Gastrocnemius medialis (tissue), 4 donors: Measurements from ENCODE around the gene ME3. TPM values are rescaled to one million over a fixed set of nuclear protein-coding genes. Genes with fewer than 3 reads are reported as not detected.
A peak's percentile ranks its signal among the peaks of the same experiment; 100 is the strongest.
"Not testable (repeated sequence)": the region's sequence is repeated elsewhere in the genome, so short reads cannot be mapped to it uniquely, and the experiment has no call there.

Experiments used
- ATAC-seq, 2 donors: fragments of 150-250 bp; one replicate each; pipeline ENCODE4 v1.9.1; 2016
- DNase-seq, 2 donors: peaks; one replicate each; pipeline ENCODE4 v3.0.0-alpha.2; 2019
- H3K27ac ChIP-seq, 4 donors: fragments of 200-600 bp; sonication (generic); 1 replicate in 1 of 4; 2 replicates in 3 of 4; pipeline ENCODE4 v1.5.1; 2016 to 2018; ENCODE audit warnings: mild to moderate bottlenecking in 2 of 4, moderate library complexity in 1 of 4
- H3K27me3 ChIP-seq, 3 donors: fragments of 200-600 bp; sonication (generic) in 2 of 3; 1 replicate in 1 of 3; 2 replicates in 2 of 3; pipeline versions ENCODE4 v1.5.1 to v1.6.0; 2016 to 2019; ENCODE audit warnings: mild to moderate bottlenecking in 1 of 3, moderate library complexity in 1 of 3
- H3K36me3 ChIP-seq, 2 donors: fragments of 200-600 bp; sonication (generic) in 1 of 2; one replicate each; pipeline ENCODE4 v1.5.1; 2017 to 2018
- H3K4me1 ChIP-seq, 2 donors: fragments of 200-600 bp; sonication (generic) in 1 of 2; one replicate each; pipeline ENCODE4 v1.5.1; 2016 to 2017; ENCODE audit warnings: mild to moderate bottlenecking in 2 of 2
- H3K4me3 ChIP-seq, 4 donors: fragments of 200-600 bp; sonication (generic) in 3 of 4; 1 replicate in 1 of 4; 2 replicates in 3 of 4; pipeline ENCODE4 v1.5.1; 2016 to 2019; ENCODE audit warnings: mild to moderate bottlenecking in 2 of 4
- H3K9me3 ChIP-seq, 3 donors: fragments of 200-600 bp; sonication (generic) in 2 of 3; 1 replicate in 1 of 3; 2 replicates in 2 of 3; pipeline ENCODE4 v1.5.1; 2016 to 2019
- CTCF ChIP-seq, 5 experiments: fragments of 450-650 bp in 3 of 5; fragments of 200-600 bp in 2 of 5; sonication (generic) in 2 of 5; IDR thresholded peaks in 4 of 5; conservative IDR thresholded peaks in 1 of 5; 1 replicate in 4 of 5; 2 replicates in 1 of 5; pipeline ENCODE4 v1.5.1; 2016 to 2019; ENCODE audit warnings: antibody characterized with exemption in 5 of 5, mild to moderate bottlenecking in 3 of 5, moderate library complexity in 3 of 5
- POLR2A ChIP-seq, 2 donors: fragments of 450-650 bp; IDR thresholded peaks; one replicate each; pipeline ENCODE4 v1.6.1; 2017; ENCODE audit warnings: antibody characterized with exemption in 2 of 2, mild to moderate bottlenecking in 2 of 2, moderate library complexity in 2 of 2
- in situ Hi-C, 4 donors: fragments of 200-750 bp; cut with MboI; loops; one replicate each; pipeline versions ENCODE4 v1.15.0 to v1.8.0; 2017; ENCODE audit warnings: low sequenced_read_pairs in 4 of 4
- intact Hi-C: fragments of 100-400 bp; cut with DNase I; formaldehyde crosslinking; loops from one replicate; pipeline ENCODE4 v1.15.1; 2023; ENCODE audit warnings: low total_unique reads
- total RNA-seq, 4 donors: library from RNA; depleted of rRNA; stranded (reverse); fragments of >200 nt; gene quantifications; one replicate each; pipeline versions ENCODE4 v1.1.0 to v1.2.3, GENCODE V29; 2016

The ME3 gene
- total RNA-seq, 4 donors from 2014 or later: 4.2 to 17.0 (median 15.7) TPM

GRCh38 chr11:86537541-86538222, 134.7 kb downstream of the ME3 start:
- DNase-seq (no peak), ATAC-seq (no peak)
- in situ Hi-C loops (no loop called here), intact Hi-C loops (no loop called here)
- Histone ChIP-seq H3K27me3 (no peaks in the 10 kb centered on the region), H3K4me3 (no peak overlapping the region), H3K9me3 (no peaks in the 10 kb centered on the region), H3K27ac (no peak overlapping the region), H3K4me1 (no peaks in the 10 kb centered on the region), H3K36me3 (no peaks in the 10 kb centered on the region)
- TF ChIP-seq CTCF (IDR thresholded peaks at IDR 0.05 in 4 of 5, conservative IDR thresholded peaks at IDR 0.05 in 1 of 5): no peak
- TF ChIP-seq POLR2A (IDR thresholded peaks at IDR 0.05): no peak

- TF ChIP-seq POLR2A (IDR thresholded peaks at IDR 0.05): no peak
- TF ChIP-seq CTCF (IDR thresholded peaks at IDR 0.05 in 4 of 5, conservative IDR thresholded peaks at IDR 0.05 in 1 of 5): no peak
- Histone ChIP-seq H3K27ac (no peak overlapping the region), H3K4me1 (no peaks in the 10 kb centered on the region), H3K4me3 (no peak overlapping the region), H3K9me3 (no peaks in the 10 kb centered on the region), H3K36me3 (no peaks in the 10 kb centered on the region), H3K27me3 (no peaks in the 10 kb centered on the region)
- intact Hi-C loops: no loop called here
- in situ Hi-C loops: no loop called here
- ATAC-seq: no peak
- no peak for DNase-seq
These were observed 136.6 kb downstream of the ME3 start for GRCh38 chr11:86535773-86536172.

- Histone ChIP-seq H3K27me3 (no peaks in the 10 kb centered on the region), H3K4me3 (no peak overlapping the region), H3K36me3 (no peaks in the 10 kb centered on the region), H3K9me3 (no peaks in the 10 kb centered on the region), H3K4me1 (peaks cover 9 to 16% of the 10 kb centered on the region in 2 donors), H3K27ac (peak overlapping the region in 1 of 4 donors; percentile 17)
- DNase-seq (no peak), ATAC-seq (no peak)
- intact Hi-C loops (no loop called here), in situ Hi-C loops (no loop called here)
- TF ChIP-seq POLR2A (IDR thresholded peaks at IDR 0.05) (no peak), CTCF (IDR thresholded peaks at IDR 0.05 in 4 of 5, conservative IDR thresholded peaks at IDR 0.05 in 1 of 5) (no peak)
These were observed 147.6 kb downstream of the ME3 start for GRCh38 chr11:86524620-86525352.

- ATAC-seq: no peak
- intact Hi-C loops (no loop called here), in situ Hi-C loops (no loop called here)
- Histone ChIP-seq H3K36me3 (no peaks in the 10 kb centered on the region), H3K4me1 (peaks cover 16 to 24% of the 10 kb centered on the region in 2 donors), H3K9me3 (no peaks in the 10 kb centered on the region), H3K4me3 (no peak overlapping the region), H3K27ac (peak overlapping the region in 2 of 4 donors; percentile 6 to 17), H3K27me3 (no peaks in the 10 kb centered on the region)
- TF ChIP-seq CTCF (IDR thresholded peaks at IDR 0.05 in 4 of 5, conservative IDR thresholded peaks at IDR 0.05 in 1 of 5) (no peak), POLR2A (IDR thresholded peaks at IDR 0.05) (no peak)
- no peak for DNase-seq
These were observed 148.4 kb downstream of the ME3 start for GRCh38 chr11:86523738-86524619.

- H3K9me3 ChIP-seq, intact Hi-C loops, H3K27ac ChIP-seq: not testable (repeated sequence)
These were observed 149.9 kb downstream of the ME3 start for GRCh38 chr11:86522512-86522911.

More at GRCh38 chr11:86522512-86522911, 149.9 kb downstream of the ME3 start:
- H3K27me3 ChIP-seq, H3K36me3 ChIP-seq, H3K4me3 ChIP-seq, ATAC-seq, in situ Hi-C loops, DNase-seq: not testable (repeated sequence)
- H3K4me1 ChIP-seq: peaks cover 19 to 29% of the 10 kb centered on the region in 2 donors
